ENCODE measurements around the gene RAB40C.
"Not testable (repeated sequence)": the region's sequence is repeated elsewhere in the genome, so short reads cannot be mapped to it uniquely, and the experiment has no call there.

RAB40C gene

DNA sequence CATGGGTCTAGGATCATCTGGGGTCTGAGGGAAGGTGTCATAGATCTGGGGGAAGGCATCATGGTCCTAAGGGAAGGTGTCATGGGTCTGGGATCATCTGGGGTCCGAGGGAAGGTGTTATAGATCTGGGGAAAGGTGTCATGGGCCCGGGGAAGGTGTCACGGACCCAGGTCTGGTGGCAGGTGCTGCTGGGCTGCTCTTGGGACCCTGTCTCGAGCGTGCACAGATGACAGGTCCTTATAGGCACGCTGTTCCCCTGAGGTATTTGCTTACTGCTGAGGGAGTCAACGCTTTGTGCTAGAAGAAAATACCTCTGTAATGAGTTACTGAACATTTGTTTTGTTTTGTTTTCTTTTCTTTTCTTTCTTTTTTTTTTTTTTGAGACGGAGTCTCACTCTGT, 1.4 kb downstream of the RAB40C start:
- no peak for FAIRE-seq

DNA sequence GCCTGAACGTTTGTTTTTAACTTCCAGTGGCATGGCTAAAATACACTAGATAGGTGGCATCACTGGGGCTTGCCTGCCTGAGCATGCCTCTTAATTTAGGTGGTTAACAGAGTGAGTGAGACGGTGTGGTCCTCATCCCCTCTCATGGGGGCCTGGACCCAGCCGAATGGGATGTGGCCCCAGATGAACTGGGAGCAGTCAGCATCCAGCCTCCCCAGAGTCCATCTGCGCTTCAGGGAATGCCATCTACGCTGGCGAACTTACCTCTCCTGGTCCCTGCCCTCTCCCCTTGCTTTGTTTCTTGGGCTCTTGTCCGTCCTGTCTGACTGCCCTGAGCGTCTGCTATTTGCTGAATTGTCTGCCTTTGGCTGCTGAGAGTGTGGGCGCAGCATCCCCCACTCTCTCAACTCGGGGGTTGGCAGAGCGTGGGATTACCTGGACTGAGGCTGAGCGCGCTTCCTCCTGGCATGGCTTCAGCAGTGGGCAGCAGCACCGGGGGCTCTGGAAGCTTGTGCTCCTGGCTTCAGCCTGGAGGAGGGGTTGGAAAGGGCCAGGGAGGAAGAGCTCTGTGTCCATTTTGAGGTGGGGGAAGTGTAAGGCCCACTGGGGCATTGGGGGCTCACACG, 2.1 kb downstream of the RAB40C start:
- no peak for FAIRE-seq

DNA sequence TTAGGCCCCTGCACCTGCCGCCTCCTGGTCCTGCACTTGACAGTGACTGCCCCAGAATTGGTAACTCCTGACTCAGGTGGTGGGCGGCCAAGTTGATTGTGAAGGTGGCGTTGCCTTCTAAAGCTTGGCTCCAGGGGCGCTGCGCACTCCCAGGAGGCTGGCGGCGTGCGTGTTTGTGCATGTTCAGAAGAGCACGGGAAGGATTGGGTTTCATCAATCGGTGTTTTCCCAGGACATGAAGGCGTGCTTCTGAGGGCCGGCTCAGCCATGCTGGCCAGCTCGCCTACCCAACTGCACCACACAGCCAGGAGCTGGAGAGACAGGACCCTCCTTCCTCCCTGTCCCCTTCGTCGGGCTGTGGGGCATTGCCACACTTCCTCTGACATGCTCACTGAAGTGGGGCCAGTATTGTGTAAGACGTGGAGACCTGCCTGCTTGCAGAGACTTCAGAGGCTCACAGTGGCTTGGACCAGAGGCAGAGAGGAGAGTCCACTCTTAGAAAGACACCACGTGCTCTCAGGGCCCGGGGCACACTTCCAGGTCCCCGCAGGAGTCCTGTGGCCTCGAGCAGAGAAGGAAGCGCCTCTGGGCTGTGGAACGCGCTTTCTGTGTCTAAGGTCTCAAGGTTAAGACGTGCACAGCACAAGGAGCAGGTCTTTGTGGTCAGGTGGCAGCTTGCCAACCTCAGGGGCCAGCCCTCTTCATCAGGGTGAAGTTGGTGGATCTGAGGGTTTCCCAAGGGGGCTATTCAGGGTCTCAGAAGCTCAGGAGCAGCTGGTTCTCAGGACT, 2.8 kb downstream of the RAB40C start:
- no peak for FAIRE-seq

DNA sequence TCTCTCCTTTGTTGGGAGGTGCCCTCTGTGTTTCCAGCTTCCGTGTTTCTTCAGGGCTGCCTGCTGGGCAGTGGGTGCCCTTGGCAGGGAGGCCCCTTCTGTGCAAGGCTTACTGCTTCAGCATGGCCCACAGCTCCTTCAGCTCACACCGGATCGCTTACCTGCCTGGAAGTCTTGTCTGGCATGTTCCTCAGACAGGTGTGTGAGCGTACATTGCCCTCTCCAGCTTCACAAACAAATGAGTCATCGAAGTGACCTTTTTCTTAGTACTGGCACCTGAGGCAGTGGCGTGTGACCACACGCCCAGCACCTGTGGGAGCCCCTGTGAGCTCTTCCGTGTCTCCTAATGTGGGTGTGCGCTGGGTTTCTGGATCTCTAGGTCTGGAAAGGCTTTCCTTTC, 3.5 kb downstream of the RAB40C start:
- no peak for FAIRE-seq

DNA sequence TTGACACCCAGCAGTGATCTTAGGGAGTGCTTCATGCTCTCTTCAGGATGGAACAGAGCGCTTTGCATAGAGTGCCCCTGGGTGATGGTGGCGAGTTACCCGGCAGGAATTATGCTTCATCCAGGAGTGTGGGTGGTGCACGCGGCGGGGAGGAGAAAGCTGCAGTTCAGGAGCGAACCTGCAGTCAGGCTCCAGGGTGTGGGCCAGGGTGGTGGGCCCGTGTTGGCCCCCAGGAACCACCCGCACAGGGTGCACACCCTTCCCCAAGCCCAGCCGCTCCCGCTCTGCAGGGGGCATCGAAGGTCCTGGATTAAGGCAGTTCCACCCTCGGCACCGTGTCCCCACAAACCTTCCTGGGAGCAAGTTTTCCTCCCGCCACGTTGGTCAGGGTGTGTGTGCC, 3.9 kb downstream of the RAB40C start:
- no peak for FAIRE-seq

DNA sequence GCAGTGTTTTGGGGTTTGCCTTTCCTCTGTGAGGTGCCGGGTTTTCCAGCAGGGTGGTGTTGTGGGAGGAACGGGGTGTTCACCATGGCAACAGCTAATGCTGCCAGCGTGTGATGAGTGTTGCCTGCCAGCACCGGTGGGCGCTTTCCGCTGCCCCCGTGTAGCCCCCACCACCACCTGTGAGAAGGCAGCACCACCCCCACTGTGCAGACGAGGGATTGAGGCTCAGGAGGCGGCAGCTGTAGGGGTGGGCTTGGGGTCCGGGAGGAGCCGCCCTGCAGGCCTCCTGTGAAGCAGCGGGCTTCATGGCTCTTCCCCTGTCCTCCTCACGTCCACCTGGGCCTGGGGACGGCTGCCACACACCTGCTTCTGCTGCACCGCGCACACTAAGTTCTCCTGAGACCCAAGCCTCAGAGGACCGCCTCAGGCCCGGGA, 5.2 kb downstream of the RAB40C start:
- no peak for FAIRE-seq

DNA sequence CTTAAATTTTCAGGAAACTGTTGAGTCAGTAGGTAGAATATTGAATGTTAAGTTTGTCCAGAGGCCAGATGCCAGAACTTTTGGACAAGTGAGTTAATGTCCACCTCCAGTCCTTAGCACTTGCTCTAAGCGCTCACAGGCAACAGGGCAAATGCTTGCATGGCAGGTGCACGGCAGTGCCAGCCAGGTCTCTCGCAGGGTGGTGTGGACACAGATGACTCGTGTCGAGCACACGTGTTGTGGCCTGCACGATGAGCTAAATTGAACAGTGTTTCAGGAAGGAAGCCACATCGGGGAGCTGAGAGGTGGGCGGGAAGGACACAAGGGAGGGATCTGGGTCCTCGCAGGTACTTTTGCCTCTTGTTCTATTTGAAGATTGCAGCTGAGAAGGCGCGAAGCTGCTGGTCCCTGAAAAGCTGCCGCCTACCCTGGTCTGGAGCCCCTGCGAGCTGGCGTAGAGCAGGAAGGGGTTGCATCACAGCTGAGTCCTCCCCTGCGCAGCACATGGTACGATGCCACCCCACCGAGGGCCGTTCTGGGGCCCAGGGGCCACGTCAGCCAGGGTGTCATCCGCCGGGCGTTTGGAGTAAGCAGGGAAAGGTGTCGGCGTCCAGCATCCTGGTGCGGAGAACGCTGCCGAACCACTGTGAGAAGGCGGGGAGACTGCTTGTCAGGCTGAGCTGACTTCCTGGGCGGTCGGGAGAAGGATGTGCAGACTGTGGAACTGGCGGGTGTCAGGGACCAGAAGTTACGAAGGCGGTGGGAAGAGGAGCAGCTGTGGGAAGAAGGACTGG, 6.3 kb downstream of the RAB40C start:
- FAIRE-seq: no peak

DNA sequence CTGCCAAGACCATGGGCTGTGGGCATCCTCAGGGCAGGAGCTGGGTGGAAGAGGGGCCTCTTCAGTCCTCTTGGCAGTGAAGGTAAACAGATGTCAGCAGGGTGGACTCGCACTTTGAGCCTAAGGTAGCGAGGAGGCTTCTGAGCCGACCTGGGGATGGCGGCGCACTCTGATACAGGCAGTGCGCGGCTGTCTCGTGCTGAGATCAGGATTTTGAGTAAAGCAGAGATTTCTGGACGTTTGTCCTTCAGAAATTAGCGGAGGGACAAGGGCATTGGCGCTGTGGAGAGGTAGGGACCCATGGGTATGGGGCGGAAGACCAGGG, 6.8 kb downstream of the RAB40C start:
- FAIRE-seq: no peak

DNA sequence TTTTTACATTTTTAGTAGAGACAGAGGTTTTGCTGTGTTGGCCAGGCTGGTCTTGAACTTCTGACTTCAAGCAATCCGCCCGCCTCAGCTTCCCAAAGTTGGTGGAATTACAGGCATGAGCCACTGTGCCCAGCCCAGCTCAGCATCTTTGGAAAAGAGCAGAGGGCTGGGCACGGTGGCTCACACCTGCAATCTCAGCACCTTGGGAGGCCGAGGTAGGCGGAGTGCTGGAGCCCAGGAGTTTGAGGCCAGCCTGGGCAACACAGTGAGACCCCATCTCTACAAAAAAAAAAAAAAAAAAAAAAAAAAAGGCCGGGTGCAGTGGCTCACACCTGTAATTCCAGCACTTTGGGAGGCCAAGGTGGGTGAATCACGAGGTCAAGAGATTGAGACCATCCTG, 7.8 kb downstream of the RAB40C start:
- not testable (repeated sequence) for FAIRE-seq

DNA sequence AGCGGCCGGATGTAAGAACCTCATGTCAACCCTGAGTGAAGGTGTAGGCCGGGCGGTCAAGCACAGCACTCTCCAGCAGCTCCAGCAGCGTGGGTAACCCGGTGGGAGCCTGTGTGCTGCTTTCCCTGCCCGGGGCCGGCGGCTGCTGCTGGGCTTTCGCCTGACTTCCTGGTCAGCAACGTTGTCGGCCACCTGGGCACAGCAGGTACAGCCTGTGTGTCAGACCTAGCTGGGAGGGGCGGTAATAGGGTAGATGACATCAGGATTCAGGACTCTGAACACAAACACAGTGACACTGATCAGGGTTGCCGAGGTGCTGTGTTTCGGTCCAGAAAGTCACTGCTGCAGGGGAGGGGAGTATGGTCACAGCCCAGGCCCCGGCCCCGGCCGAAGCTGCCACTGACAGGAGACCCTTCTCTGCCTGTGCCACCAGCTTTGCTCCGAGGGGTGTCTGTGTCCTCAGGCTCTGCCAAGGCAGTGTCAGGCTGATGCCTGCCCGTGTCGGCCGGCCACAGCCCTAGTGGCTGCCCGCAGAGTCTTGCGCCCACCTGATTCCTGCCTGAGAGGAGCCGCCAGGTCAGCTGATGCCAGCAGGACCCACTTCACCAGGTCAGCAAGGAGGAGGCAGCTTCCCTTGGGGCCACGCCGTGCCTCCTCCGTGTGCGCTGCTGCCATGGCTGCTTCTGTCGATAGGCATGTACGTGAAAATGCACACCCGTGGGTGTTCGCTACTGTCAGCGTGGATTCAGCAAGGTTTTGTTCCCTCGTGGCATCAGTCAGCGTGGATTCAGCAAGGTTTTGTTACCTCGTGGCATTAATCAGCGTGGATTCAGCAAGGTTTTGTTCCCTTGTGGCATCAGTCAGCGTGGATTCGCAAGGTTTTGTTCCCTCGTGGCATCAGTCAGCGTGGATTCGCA, 9.2 kb downstream of the RAB40C start:
- no peak for FAIRE-seq

DNA sequence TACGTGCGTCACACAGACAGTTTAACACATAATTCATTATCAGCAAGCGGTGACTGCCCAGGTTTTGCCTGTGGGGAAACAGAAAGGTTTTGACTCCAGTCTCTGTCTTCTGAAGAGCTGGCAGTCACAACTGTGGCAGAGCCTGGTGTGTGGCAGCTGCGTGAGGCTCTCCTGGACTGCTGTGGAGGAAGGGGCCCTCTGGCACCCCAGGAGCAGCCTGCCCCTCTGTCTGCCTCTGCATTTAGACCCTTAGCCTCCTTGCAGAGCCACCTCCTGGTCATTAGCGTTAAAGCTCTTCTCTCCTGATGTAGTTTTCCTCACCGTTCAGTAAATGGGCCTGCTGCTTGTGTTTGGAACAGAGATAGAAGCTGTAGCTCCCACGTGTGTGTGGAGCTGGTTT, 10.9 kb downstream of the RAB40C start:
- FAIRE-seq: no peak

DNA sequence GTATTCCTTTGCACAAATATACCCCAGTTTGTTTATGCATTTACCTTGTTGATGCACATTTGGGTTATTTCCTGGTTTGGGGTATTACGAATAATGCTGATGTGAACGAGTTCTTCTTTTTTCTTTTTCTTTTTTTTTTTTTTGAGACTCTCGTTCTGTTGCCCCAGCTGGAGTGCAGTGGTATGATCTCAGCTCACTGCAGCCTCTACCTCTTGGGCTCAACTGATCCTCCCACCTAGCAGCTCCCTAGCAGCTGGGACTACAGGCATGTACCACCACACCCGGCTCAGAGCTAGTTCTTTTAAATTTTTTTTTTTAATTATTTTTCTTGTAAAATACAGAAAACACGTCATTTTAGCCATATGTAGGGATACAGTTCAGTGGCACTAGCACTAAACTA, 14.1 kb downstream of the RAB40C start:
- no peak for FAIRE-seq

DNA sequence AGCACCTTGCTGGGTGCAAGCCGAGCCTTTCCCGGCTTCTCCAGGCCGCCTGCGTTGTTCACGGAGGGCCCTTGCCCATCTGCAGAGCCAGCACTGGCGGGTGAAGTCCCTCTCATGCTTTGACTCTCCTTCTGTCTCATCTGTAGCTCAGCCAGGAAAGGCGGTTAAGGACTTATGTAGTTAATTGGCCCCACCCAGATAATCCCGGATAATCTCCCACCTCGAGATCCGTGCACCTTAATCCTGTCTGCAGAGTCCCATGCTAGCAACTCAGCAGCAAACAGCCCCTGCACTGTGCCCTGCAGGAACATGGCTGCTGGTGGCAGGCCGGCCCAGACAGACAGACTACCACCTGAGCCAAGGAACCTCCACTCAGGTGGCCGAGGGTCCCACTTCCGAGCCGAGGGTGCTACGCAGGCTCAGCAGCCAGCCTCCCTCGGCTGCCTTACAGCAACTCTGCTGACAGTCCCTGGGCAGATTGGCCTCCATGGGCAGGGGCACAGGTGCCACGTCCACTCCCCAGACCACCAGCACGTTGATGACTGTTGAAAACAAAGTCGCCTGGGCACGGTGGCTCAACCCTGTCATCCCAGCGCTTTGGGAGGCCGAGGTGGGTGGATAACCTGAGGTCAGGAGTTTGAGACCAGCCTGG, 16.9 kb downstream of the RAB40C start:
- no peak for FAIRE-seq

DNA sequence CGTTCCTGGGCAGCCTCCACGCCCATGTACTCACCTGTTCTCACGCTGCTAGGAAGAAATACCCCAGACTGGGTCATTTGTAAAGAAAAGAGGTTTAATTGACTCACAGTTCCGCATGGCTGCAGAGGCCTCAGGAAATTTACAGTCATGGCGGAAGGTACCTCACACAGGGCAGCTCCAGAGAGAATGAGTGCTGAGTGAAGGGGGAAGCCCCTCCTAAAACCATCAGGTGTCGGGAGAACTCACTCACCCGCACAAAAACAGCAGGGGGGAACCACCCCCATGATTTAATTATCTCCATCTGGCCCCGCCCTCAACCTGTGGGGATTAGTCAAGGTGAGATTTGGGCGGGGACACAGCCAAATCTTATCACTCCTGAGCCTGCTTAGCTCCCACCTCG, 18.2 kb downstream of the RAB40C start:
- FAIRE-seq: no peak

DNA sequence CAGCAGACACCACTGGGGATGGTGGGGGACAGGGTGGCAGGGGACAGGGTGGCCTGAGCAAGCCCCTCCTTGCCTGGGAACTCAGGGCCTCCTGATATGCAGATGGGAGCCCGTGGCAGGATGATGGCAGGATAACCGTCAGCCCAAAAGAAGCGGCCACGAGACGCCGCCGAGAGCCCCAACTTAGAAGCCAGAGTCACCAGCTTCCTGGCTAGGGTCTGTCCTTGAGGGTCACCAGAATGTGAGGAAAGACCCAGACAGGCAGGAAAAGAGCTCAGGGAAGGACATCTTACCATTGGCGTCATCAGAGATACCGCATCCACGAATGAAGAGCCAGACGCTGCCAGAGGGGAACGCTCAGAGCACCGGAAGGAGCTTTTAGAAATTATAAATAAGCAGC, 19.4 kb downstream of the RAB40C start:
- no peak for FAIRE-seq

DNA sequence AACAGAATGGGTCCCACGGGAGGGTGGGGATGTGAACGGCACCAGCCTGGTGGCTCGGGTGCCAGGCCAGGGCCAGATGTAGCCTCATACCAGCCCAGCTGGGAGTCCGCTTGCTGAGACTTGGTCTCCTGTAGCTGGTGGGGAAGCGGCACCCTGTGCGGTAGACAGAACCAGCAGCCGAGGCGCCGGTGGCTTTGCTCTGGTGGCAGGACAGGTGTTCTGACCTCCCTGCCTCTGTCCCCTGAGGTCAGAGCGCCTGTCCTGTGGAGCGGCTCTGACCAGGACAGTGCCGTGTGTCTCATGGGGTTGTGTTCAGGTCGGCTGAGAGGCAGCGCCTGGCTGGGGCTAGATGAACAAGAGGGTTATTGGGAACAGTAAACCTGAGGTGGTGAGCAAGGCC, 20.1 kb downstream of the RAB40C start:
- FAIRE-seq: no peak

DNA sequence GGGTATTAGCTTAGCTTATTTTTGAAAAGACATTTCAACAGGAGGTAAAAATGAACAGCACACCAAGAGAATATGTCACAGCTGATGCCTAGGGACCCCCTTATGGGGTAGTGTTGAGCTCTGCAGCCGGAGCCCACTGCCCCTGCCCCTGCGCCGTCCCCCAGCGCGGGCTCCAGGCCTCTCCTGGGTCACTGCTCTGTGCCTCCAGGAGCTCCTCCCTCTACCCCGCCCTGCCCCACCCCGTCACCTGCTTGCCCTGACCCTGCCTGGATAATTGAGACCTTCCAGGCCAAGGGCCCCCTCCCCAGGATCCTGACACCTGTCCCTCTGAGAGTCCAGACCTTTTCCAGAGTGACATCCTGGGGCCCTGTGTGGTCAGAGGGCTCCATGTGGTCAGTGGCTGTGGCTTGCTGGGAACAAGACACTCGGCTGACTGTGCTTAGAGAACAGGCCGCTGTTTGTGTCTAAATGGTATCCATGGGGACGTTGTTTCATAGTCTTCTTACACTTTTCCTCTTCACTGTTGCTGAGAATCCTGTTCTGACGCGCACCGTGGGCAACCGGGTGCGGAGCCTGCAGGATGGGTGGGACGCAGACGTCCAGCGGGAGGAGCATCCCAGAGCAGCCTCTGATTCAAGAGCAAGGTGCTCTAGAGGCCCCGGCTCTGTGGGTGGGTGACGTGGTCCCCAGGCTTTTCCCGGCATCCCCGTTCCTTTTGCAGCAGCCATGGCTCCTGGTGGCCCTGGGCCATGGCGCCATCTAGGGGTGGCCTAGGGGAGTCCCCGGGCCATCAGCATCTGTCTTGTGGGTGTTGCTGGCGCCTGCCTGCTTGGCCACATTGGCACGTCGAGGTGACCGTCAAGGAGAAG, 20.9 kb downstream of the RAB40C start:
- no peak for FAIRE-seq

DNA sequence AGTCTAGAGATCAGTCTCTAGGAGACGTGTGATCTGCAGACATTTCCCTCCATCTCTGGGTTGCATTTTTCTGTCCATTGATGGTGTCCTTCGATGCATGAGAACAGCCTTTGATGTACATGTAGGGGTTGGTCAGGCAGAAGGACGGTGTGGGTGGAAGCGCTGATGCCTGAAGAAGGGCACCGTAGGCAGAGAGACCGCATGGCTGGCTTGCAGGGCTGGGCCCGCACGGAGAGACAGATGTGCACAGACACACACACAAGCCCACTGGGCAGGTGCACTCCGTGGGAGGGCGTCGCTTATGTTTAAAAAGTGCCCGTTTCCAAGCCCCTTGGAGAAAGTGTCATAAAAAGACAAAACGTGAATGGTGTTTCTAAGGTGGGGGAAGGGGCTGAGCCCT, 25.3 kb downstream of the RAB40C start:
- FAIRE-seq: no peak

DNA sequence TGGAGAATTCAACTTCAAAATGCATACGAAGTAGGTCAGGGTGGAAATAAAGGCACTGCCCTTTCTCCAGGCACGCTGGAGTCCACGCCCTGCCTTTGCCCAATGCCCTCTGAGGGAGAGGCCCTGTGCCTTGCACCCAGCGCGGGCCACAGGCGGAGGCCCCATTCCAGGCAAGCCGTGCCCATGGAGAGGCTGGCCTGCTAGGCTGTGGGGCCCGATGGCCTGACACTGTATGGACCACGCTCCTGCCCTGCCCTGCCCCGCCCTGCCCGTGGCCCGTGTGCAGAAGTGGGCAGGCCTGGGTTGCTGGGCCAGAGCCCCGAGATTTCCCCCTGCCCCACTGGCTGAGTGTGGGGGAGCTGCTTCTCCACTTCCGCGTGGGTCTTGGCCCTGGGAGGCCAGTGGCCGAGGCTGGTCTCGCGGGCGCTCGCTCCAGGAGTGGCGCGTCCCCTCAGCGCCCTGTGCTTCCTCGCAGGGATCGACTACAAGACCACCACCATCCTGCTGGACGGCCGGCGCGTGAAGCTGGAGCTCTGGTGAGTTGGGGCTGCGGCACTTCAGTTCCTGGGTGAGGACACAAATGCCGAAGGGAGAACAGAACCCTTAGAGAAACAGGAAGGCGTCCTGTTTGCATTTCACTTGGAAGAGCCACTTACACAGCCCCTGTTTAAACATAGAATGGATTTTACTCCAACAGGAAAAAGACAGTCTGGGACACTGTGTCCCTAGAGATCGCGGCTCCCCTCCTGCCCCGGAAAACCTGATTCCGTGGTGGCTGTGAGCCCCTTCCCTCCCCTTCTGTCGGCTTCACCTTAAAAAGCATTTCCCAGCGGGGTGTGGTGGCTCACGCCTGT, 27.1 kb downstream of the RAB40C start:
- no peak for FAIRE-seq

DNA sequence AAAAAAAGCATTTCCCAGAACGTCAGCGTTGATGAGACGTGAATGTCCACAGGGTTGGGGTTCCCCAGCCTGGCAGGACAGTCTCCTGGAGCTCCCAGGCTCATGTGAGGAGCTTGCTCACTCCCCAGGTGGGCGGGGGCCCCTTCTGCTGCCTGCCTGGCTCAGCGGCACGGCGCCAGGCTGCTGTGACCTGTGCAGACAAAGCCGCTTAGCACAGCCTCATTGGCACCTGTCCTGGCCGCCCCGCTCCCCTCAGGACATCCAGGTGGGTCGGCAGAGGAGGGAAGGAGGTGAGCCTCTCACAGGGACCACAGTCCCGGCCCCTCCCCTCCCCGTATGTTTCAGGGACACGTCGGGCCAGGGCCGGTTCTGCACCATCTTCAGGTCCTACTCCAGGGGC, 28.0 kb downstream of the RAB40C start:
- FAIRE-seq: no peak
